Type B pancreatic cell (in vitro differentiated cells): ENCODE results near the gene HCN2. TPM values are rescaled to one million over a fixed set of nuclear protein-coding genes. Genes with fewer than 3 reads are reported as not detected.

Source experiments
- DNase-seq: peaks from one replicate; pipeline ENCODE4 v3.0.0; 2021; ENCODE audit warnings: mixed read lengths; ENCODE audit not compliant: unreplicated experiment; ENCODE audit errors: extremely low spot score
- H3K27ac Mint-ChIP-seq: 2 replicates; pipeline ENCODE4 v1.8.0; 2021; ENCODE audit warnings: mild to moderate bottlenecking, mixed read lengths
- H3K27me3 Mint-ChIP-seq: 2 replicates; pipeline ENCODE4 v1.8.0; 2021; ENCODE audit warnings: mixed read lengths
- H3K36me3 Mint-ChIP-seq: 2 replicates; pipeline ENCODE4 v1.8.0; 2021; ENCODE audit warnings: mixed read lengths
- H3K4me1 Mint-ChIP-seq: one replicate; pipeline ENCODE4 v1.8.0; 2021; ENCODE audit warnings: mixed read lengths; ENCODE audit not compliant: unreplicated experiment
- H3K4me3 Mint-ChIP-seq: 2 replicates; pipeline ENCODE4 v1.8.0; 2021; ENCODE audit warnings: mild to moderate bottlenecking, mixed read lengths
- H3K9me3 Mint-ChIP-seq: 2 replicates; pipeline ENCODE4 v1.8.0; 2021; ENCODE audit warnings: mixed read lengths
- total RNA-seq: library from RNA; stranded (reverse); gene quantifications from 2 replicates; pipeline ENCODE4 v1.2.1, GENCODE V29; 2021; ENCODE audit warnings: low replicate concordance
- TF ChIP-seq, protein P1 (sequence below): fragments of 200-600 bp; sonication (generic); conservative IDR thresholded peaks from 2 replicates; pipeline ENCODE4 v1.5.0; 2021; ENCODE audit warnings: antibody characterized with exemption, mild to moderate bottlenecking

Gene HCN2
- total RNA-seq, 1 donor from 2014 or later, result 1.4 TPM

GRCh38 chr19:585551-586110 is 4.0 kb upstream of the HCN2 start:
- H3K4me3 Mint-ChIP-seq, result no peak overlapping the region
- no peaks in the 10 kb centered on the region for H3K9me3 Mint-ChIP-seq
- DNase-seq, result no peak
- no peaks in the 10 kb centered on the region for H3K36me3 Mint-ChIP-seq
- TF ChIP-seq, protein P1, sequence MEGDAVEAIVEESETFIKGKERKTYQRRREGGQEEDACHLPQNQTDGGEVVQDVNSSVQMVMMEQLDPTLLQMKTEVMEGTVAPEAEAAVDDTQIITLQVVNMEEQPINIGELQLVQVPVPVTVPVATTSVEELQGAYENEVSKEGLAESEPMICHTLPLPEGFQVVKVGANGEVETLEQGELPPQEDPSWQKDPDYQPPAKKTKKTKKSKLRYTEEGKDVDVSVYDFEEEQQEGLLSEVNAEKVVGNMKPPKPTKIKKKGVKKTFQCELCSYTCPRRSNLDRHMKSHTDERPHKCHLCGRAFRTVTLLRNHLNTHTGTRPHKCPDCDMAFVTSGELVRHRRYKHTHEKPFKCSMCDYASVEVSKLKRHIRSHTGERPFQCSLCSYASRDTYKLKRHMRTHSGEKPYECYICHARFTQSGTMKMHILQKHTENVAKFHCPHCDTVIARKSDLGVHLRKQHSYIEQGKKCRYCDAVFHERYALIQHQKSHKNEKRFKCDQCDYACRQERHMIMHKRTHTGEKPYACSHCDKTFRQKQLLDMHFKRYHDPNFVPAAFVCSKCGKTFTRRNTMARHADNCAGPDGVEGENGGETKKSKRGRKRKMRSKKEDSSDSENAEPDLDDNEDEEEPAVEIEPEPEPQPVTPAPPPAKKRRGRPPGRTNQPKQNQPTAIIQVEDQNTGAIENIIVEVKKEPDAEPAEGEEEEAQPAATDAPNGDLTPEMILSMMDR, result no peak
- H3K27me3 Mint-ChIP-seq, result peaks cover 17% of the 10 kb centered on the region
- no peaks in the 10 kb centered on the region for H3K4me1 Mint-ChIP-seq
- no peak overlapping the region for H3K27ac Mint-ChIP-seq

DNA sequence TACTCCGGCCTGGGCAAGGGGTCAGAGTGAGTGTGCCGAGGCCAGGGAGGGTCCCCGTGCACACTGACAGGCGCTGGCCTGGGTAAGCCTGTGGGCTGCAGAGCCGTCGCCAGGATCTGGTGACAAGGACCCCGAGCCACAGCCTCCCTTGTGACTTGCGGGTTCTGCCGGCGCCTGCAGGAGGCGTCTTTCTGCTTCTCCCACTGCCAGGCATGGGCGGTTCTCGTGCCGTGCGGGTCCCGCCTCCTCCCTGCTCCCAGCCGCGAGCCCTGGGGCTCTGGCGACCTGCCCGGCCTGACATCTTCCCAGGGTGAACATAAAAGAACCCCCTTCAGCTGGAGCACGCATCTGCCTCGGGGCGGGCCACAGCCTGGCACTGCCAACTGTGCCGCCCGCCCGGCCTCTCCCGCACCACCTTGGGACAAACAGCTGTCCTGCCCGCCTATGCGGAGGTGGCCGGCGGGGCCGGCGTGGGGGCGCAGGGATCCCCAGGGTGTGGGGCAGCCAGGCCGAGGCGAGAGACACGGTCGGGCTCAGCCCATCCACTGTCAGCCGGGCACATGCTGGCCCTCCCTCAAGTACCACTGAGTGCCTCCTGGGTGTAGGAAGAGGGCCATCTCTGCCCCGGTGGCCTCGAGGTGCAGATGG is 1.5 kb upstream of the HCN2 start:
- H3K4me3 Mint-ChIP-seq, result no peak overlapping the region
- H3K27me3 Mint-ChIP-seq, result peaks cover 36% of the 10 kb centered on the region
- H3K9me3 Mint-ChIP-seq, result no peaks in the 10 kb centered on the region
- no peak for DNase-seq
- no peaks in the 10 kb centered on the region for H3K4me1 Mint-ChIP-seq
- H3K27ac Mint-ChIP-seq, result peak overlapping the region; percentile 11
- H3K36me3 Mint-ChIP-seq, result no peaks in the 10 kb centered on the region
- TF ChIP-seq, protein P1, result peak; percentile 69

GRCh38 chr19:588741-589692 is 664 bp upstream of the HCN2 start:
- H3K36me3 Mint-ChIP-seq, result no peaks in the 10 kb centered on the region
- no peak overlapping the region for H3K27ac Mint-ChIP-seq
- peak overlapping the region; percentile 65 for H3K4me3 Mint-ChIP-seq
- no peaks in the 10 kb centered on the region for H3K9me3 Mint-ChIP-seq
- TF ChIP-seq, protein P1, result no peak
- H3K4me1 Mint-ChIP-seq, result no peaks in the 10 kb centered on the region
- no peak for DNase-seq
- H3K27me3 Mint-ChIP-seq, result peaks cover 44% of the 10 kb centered on the region

GRCh38 chr19:590396-590745 is 690 bp downstream of the HCN2 start:
- no peak for DNase-seq

DNA sequence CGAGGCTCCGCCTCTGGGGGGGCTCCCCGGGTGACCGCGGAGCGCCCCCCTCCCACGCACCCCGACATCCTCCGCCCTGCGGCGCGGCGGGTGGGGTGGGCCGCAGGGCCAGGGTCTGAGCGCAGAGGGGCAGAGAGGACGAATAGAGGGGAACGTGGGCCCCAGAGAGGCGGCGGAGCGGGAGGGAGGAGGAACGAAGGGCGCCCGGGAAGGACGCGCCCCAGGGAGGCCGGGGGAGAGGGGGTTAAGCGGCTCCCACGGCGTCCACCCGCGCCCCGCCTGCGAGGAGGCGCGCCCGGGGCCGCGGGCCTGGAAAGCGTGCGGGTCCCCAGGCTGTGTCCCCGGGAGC is 1.0 kb downstream of the HCN2 start:
- peaks cover 59% of the 10 kb centered on the region for H3K27me3 Mint-ChIP-seq
- H3K9me3 Mint-ChIP-seq, result no peaks in the 10 kb centered on the region
- H3K4me1 Mint-ChIP-seq, result no peaks in the 10 kb centered on the region
- H3K27ac Mint-ChIP-seq, result no peak overlapping the region
- H3K36me3 Mint-ChIP-seq, result no peaks in the 10 kb centered on the region
- TF ChIP-seq, protein P1, result no peak
- H3K4me3 Mint-ChIP-seq, result no peak overlapping the region
- no peak for DNase-seq

More at GRCh38 chr19:590396-590745, 690 bp downstream of the HCN2 start:
- no peak overlapping the region for H3K4me3 Mint-ChIP-seq
- TF ChIP-seq, protein P1, result no peak
- H3K9me3 Mint-ChIP-seq, result no peaks in the 10 kb centered on the region
- no peak overlapping the region for H3K27ac Mint-ChIP-seq
- H3K27me3 Mint-ChIP-seq, result peaks cover 56% of the 10 kb centered on the region
- H3K4me1 Mint-ChIP-seq, result no peaks in the 10 kb centered on the region
- no peaks in the 10 kb centered on the region for H3K36me3 Mint-ChIP-seq
